H1 (cell line): ENCODE data around the gene UBE2M. TPM values are rescaled to one million over a fixed set of nuclear protein-coding genes. Genes with fewer than 3 reads are reported as not detected.

Source experiments
- ATF2 ChIP-seq: IDR thresholded peaks from 2 replicates; pipeline ENCODE4 v1.6.1; 2012; ENCODE audit warnings: low read length, inconsistent platforms
- CBX5 ChIP-seq: fragments of 300-800, 300-1000 bp; sonication (generic); IDR thresholded peaks from 2 replicates; pipeline ENCODE4 v1.7.1; 2016; ENCODE audit warnings: antibody characterized with exemption, low read length, low read depth
- CHD1 ChIP-seq: IDR thresholded peaks from 2 replicates; pipeline ENCODE4 v1.6.1; 2012; ENCODE audit warnings: low read depth, low read length, improper control_type of control experiment
- CHD2 ChIP-seq: IDR thresholded peaks from 2 replicates; pipeline ENCODE4 v1.6.1; 2012; ENCODE audit warnings: low read length, improper control_type of control experiment
- CHD7 ChIP-seq: fragments of 300-600 bp; sonication (generic); IDR thresholded peaks from 2 replicates; pipeline ENCODE4 v1.7.1; 2012; ENCODE audit warnings: low read length, moderate library complexity, mild to moderate bottlenecking, inconsistent platforms; ENCODE audit not compliant: insufficient replicate concordance
- RNF2 ChIP-seq: fragments of 200-900, 300-1000 bp; sonication (generic); IDR thresholded peaks from 2 replicates; pipeline ENCODE4 v1.7.1; 2016; ENCODE audit warnings: borderline replicate concordance, low read depth, mild to moderate bottlenecking, antibody characterized with exemption, low read length; ENCODE audit not compliant: poor library complexity, severe bottlenecking; ENCODE audit errors: missing control alignments
- SP4 ChIP-seq: IDR thresholded peaks from 2 replicates; pipeline ENCODE4 v1.6.1; 2012; ENCODE audit warnings: low read length, inconsistent platforms
- polyA plus RNA-seq, 7 experiments: library from polyadenylated mRNA; depleted of rRNA in 3 of 7; stranded (reverse) in 5 of 7; unstranded in 2 of 7; fragments of >200 nt in 5 of 7; fragments of 200-250 nt in 2 of 7; gene quantifications; 1 replicate in 5 of 7; 2 replicates in 1 of 7; 4 replicates in 1 of 7; pipeline versions ENCODE4 v1.2.1 to v1.2.3, GENCODE V29; 2011 to 2013; ENCODE audit warnings: missing spikeins in 2 of 7, mixed read lengths in 2 of 7
- total RNA-seq: library from RNA; stranded (reverse); fragmentation: NEBNext Ultra II Directional; extraction: Animal tissue kit (Norgen Biotek cat#: 25700); gene quantifications from 2 replicates; pipeline ENCODE4 v1.2.1, GENCODE V29; 2021

UBE2M gene
- total and polyA plus RNA-seq, 2 of the 8 experiments (the other 6 are each of a cell fraction or from before 2014, with no cell fraction given): 93.8 to 114 TPM

GRCh38 chr19:58522709-58523108 lies 35.7 kb downstream of the UBE2M start (continued):
- TF ChIP-seq CHD2 (no peak), RNF2 (no peak), CHD7 (no peak), ATF2 (no peak), CBX5 (no peak), SP4 (no peak), CHD1 (no peak)
- TF ChIP-seq, all 59 proteins: peak for 0
